Heart left ventricle (tissue), 16 donors: ENCODE data around the gene ST6GALNAC4. TPM values are rescaled to one million over a fixed set of nuclear protein-coding genes. Genes with fewer than 3 reads are reported as not detected.

Experiments
- ATAC-seq, 4 donors: fragments of 200-7000 bp; cut with Tn5 transposase; one replicate each; pipeline ENCODE4 v1.9.1; 2020 to 2022; ENCODE audit warnings: moderate library complexity in 4 of 4, mild to moderate bottlenecking in 3 of 4, moderate number of reproducible peaks in 1 of 4
- DNase-seq, 5 donors: peaks; one replicate each; pipeline ENCODE4 v3.0.0-alpha.2; 2020
- H3K27ac ChIP-seq, 12 donors: fragments of 200-600 bp; sonication (generic) in 4 of 12; one replicate each; pipeline versions ENCODE4 v1.5.0 to v1.8.0; 2016 to 2022; ENCODE audit warnings: mild to moderate bottlenecking in 2 of 12
- H3K27me3 ChIP-seq, 9 donors: fragments of 200-600 bp; sonication (generic) in 2 of 9; one replicate each; pipeline versions ENCODE4 v1.5.1 to v1.8.0; 2016 to 2022; ENCODE audit warnings: mild to moderate bottlenecking in 3 of 9
- H3K36me3 ChIP-seq, 9 donors: fragments of 200-600 bp; sonication (generic) in 2 of 9; one replicate each; pipeline versions ENCODE4 v1.5.0 to v1.8.0; 2018 to 2022; ENCODE audit warnings: mild to moderate bottlenecking in 2 of 9
- H3K4me1 ChIP-seq, 12 donors: fragments of 200-600 bp; sonication (generic) in 4 of 12; one replicate each; pipeline versions ENCODE4 v1.5.0 to v1.8.0; 2016 to 2022; ENCODE audit warnings: mild to moderate bottlenecking in 3 of 12
- H3K4me3 ChIP-seq, 12 donors: fragments of 200-600 bp; sonication (generic) in 4 of 12; one replicate each; pipeline versions ENCODE4 v1.5.0 to v1.8.0; 2017 to 2022; ENCODE audit warnings: mild to moderate bottlenecking in 9 of 12, moderate library complexity in 4 of 12
- H3K9me3 ChIP-seq, 12 donors: fragments of 200-600 bp; sonication (generic) in 4 of 12; one replicate each; pipeline versions ENCODE4 v1.5.0 to v1.8.0; 2016 to 2022; ENCODE audit warnings: mild to moderate bottlenecking in 1 of 12
- POLR2A ChIP-seq, 2 donors: fragments of 450-650 bp; IDR thresholded peaks; one replicate each; pipeline ENCODE4 v1.6.1; 2017; ENCODE audit warnings: antibody characterized with exemption in 2 of 2, mild to moderate bottlenecking in 2 of 2, moderate library complexity in 2 of 2
- WGBS, 4 donors: extraction: QIAGEN DNeasy Blood & Tissue Kit in 2 of 4; methylation state at CpG; one replicate each; pipeline versions ENCODE4 v1.1.5 to v1.1.7; 2013 to 2018; 5-methylcytosine and 5-hydroxymethylcytosine counted together
- intact Hi-C, 10 donors: fragments of 100-400 bp; cut with DNase I; formaldehyde crosslinking; loops; one replicate each; pipeline versions ENCODE4 v1.11.1 to v1.14.2; 2022
- long read RNA-seq, 3 donors: library from polyadenylated mRNA; unstranded; transcript quantifications; one replicate each; pipeline ENCODE4 v2.0.0, GENCODE V29; 2020 to 2021
- polyA plus RNA-seq, 2 donors: library from polyadenylated mRNA; stranded (reverse); fragments of 200-250 nt; gene quantifications; one replicate each; pipeline ENCODE4 v1.2.3, GENCODE V29; 2013
- total RNA-seq, 9 donors: library from RNA; depleted of rRNA in 2 of 9; stranded (reverse); fragments of >200 nt in 2 of 9; fragmentation: NEBNext Ultra II Directional in 3 of 9; extraction: Animal tissue kit (Norgen Biotek cat#: 25700) in 3 of 9; gene quantifications; one replicate each; pipeline versions ENCODE4 v1.1.0 to v1.2.4, GENCODE V29; 2016 to 2023
- TF ChIP-seq, protein P1 (sequence below), 12 donors: fragments of 200-600 bp; sonication (generic) in 4 of 12; IDR thresholded peaks; one replicate each; pipeline versions ENCODE4 v1.5.0 to v1.8.0; 2018 to 2022; ENCODE audit warnings: antibody characterized with exemption in 12 of 12, mild to moderate bottlenecking in 5 of 12
- donor health status: ischemic (EF 13 %, LVEDD 7.1; RV severe dilation, severe dysfunction).
- donor health status: healthy with polysubstance abuse.
- donor health status: DM: no; HTN: yes; CAD: no.
- donor health status: DM: no; HTN: no; CAD: no.
- donor health status: ischemic (EF 25% LVEDD 6.9; RV normal size, moderate dysfunction).
- donor health status: ischemic (EF 25% LVEDD 5.7; RV mildly dilated, moderate dysfunction).
- donor health status: healthy.
- donor health status: DM: yes; HTN: yes; CAD: no.
- donor health status: ischemic (EF 35%, LVEDD 5.7; RV mildly dilated, moderate dysfunction).
- donor health status: nonischemic (EF 11% LVEDD 7.7; RV severe dilation, severe dysfunction).
- donor health status: DM: yes; HTN: yes; CAD: no.
- donor health status: PGD.
- donor health status: ischemic (EF 29% LVEDD 5.4; RV normal size, mild dysfunction).
- donor health status: nonischemic (EF 23%, LVEDD 6.1; RV moderate dilation, normal function).

The ST6GALNAC4 gene, protein sequence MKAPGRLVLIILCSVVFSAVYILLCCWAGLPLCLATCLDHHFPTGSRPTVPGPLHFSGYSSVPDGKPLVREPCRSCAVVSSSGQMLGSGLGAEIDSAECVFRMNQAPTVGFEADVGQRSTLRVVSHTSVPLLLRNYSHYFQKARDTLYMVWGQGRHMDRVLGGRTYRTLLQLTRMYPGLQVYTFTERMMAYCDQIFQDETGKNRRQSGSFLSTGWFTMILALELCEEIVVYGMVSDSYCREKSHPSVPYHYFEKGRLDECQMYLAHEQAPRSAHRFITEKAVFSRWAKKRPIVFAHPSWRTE
- total RNA-seq (10 to 100 TPM; 28.3 to 66.1 (median 42.6) TPM), polyA plus RNA-seq (10 to 100 TPM; 17.0 to 72.0 TPM)
- long read RNA-seq, donor 1, transcript ST6GALNAC4-201 (6 exons, 1,691 nt): major isoform, 26 of 34 reads
- long read RNA-seq, donor 1, partial matches to known transcripts: 4 of 34 reads
- long read RNA-seq, donor 1, other reads (novel, unspliced or antisense): 4 of 34 reads
- long read RNA-seq, donor 2, transcript ST6GALNAC4-201 (6 exons, 1,691 nt): major isoform, 103 of 147 reads
- long read RNA-seq, donor 2, transcript ST6GALNAC4-202 (5 exons, 1,013 nt): minor isoform, 16 of 147 reads
- long read RNA-seq, donor 2, partial matches to known transcripts: 14 of 147 reads
- long read RNA-seq, donor 2, other reads (novel, unspliced or antisense): 14 of 147 reads
- long read RNA-seq, donor 3, transcript ST6GALNAC4-201 (6 exons, 1,691 nt): major isoform, 37 of 52 reads
- long read RNA-seq, donor 3, partial matches to known transcripts: 5 of 52 reads
- long read RNA-seq, donor 3, other reads (novel, unspliced or antisense): 8 of 52 reads

DNA sequence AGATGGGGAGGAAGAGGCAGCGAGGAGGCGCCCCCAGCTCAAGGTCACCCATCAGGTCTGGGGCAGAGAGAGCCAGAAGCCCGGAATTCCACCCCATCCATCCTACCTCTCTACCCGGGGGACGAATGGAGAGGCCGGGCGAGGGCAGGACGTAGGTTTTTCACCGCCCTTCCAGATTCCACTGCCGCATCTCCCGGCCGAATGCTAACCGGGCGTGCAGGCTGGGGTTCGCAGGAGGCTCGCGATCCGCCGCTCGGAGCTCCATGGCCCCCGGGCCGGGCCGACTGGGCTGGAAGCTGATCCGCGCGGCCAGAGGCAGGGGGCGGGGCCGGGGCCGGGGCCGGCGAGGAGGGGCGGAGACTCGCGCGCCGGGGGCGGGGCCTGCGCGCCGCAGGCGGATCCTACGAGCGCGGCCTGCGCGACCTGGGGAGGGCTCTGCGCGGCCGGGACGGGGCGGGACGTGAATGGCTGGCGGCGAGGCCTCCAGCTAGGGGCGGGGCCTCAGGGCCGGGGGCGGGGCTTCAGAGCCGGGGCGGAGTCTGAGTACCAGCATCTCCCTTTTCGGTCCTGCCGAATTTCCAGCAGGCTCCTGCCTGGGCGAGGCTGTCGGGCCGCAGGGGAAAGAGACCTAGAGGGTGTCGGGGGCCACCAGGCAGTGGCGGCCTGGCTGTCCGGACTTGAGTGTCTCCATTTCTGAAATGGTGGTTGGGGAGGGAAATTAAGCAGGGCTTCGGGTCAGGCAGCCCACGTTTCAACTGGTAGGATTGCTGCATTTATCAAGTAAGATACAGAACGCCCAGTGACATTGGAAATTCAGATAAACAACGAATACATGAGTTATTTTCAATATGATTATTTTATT lies at the start of gene ST6GALNAC4:
TSS of gene ST6GALNAC4 (minus strand) at position 322 of the 862 bp plus-strand sequence. CDS start 622 bp downstream, outside the sequence.
- peaks cover 7 to 60% (median 42%) of the 10 kb centered on the region in 12 donors for H3K4me1 ChIP-seq
- no peaks in the 10 kb centered on the region for H3K9me3 ChIP-seq
- ATAC-seq: peak; percentile 87 to 96 (median 92)
- peak; percentile 94 to 98 (median 95) for DNase-seq
- 2 to 7% (median 4%) methylated on average over 21 to 71 of the region's 71 CpGs for WGBS, 4 donors
- H3K27ac ChIP-seq: peak within 1 kb of the TSS; percentile 5 to 81 (median 58)
- no peaks in the 10 kb centered on the region for H3K27me3 ChIP-seq
- H3K4me3 ChIP-seq: peak within 1 kb of the TSS; percentile 38 to 88 (median 76)
- TF ChIP-seq, protein P1, sequence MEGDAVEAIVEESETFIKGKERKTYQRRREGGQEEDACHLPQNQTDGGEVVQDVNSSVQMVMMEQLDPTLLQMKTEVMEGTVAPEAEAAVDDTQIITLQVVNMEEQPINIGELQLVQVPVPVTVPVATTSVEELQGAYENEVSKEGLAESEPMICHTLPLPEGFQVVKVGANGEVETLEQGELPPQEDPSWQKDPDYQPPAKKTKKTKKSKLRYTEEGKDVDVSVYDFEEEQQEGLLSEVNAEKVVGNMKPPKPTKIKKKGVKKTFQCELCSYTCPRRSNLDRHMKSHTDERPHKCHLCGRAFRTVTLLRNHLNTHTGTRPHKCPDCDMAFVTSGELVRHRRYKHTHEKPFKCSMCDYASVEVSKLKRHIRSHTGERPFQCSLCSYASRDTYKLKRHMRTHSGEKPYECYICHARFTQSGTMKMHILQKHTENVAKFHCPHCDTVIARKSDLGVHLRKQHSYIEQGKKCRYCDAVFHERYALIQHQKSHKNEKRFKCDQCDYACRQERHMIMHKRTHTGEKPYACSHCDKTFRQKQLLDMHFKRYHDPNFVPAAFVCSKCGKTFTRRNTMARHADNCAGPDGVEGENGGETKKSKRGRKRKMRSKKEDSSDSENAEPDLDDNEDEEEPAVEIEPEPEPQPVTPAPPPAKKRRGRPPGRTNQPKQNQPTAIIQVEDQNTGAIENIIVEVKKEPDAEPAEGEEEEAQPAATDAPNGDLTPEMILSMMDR (IDR thresholded peaks at IDR 0.05): no peak
- peak in 1 of 2 donors; percentile 45 for TF ChIP-seq POLR2A (IDR thresholded peaks at IDR 0.05)
- intact Hi-C loops: loop anchor here in 8 of 10 donors (1.0 to 5.0 kb wide), 7 partner anchors 45 to 182 kb away; partner anchors contain the start of genes CDK9 (in 4 of the 8), TOR2A (in 4 of the 8) and FPGS (in 1 of the 8)
- peaks cover 0 to 29% (median 16%) of the 10 kb centered on the region in 9 donors for H3K36me3 ChIP-seq

DNA sequence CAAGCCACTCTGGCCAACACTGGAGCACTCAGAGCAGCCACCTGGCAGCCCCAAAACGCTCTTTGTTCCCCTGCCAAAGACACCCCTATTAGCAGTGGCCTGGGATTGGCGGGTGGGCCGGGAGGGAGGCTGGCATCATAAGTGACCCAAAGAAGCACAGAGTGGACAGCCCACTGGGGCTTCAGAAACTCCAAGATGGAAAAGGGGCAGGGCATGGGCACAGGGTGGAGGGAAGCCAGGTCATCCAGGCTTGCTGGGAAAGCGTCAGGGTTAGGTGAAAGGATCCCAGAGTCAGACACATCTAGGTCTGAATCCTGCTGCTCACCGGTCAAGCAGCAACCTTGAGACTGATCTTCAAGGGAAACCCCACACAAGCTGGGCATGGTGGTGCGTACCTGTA lies 49.1 kb upstream of the ST6GALNAC4 start:
- Histone ChIP-seq H3K9me3 (no peaks in the 10 kb centered on the region), H3K27ac (peak overlapping the region; percentile 61 to 95 (median 88)), H3K27me3 (no peaks in the 10 kb centered on the region), H3K4me1 (peaks cover 18 to 91% (median 76%) of the 10 kb centered on the region in 12 donors), H3K36me3 (no peaks in the 10 kb centered on the region), H3K4me3 (peak overlapping the region in 6 of 12 donors; percentile 6 to 22 (median 16))
- intact Hi-C loops: no loop called here
- ATAC-seq (peak in 3 of 4 donors; percentile 0 to 1 (median 1)), DNase-seq (peak in 1 of 5 donors; percentile 10)
- no peak for TF ChIP-seq POLR2A (IDR thresholded peaks at IDR 0.05)
- TF ChIP-seq, protein P1 (IDR thresholded peaks at IDR 0.05): no peak
- WGBS, 4 donors: 47 to 59% (median 52%) methylated on average over 6 of the region's 6 CpGs

DNA sequence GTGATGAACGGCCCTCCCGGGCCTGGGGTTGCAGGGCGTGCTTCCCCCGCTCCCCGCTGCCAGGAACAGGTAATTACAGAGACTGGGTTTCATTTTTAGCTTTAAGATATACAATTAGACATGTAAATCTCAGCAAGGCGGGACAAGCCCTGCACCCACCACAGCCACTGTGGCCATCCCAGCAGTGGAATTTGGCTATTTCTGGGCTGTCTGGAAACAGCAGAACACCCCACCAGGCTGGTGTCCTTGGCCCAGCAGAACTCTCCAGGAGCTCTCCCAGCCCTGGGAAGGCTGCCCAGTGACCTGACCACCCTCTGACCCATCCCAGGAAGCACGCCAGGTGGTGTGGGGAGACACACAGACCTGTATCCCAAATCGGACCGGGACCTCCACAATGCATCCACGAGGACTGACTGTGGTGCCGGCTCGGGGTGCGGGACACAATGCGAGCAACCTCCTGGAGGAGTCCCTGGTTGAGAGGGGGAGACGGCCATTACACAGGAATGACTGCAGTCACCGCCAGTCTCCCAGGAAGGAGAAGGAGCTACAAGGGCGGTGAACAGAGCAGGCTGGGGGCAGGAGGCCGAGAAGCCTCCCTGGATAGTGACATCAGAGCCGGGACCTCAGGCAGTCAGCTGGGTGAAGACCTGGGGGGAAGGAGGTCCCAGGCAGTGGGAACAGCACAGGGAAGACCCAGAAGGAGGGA lies 46.7 kb upstream of the ST6GALNAC4 start:
- Histone ChIP-seq H3K36me3 (no peaks in the 10 kb centered on the region), H3K9me3 (no peaks in the 10 kb centered on the region), H3K4me3 (no peak overlapping the region), H3K4me1 (peaks cover 15 to 92% (median 65%) of the 10 kb centered on the region in 12 donors), H3K27ac (peak overlapping the region in 9 of 12 donors; percentile 1 to 95 (median 31)), H3K27me3 (no peaks in the 10 kb centered on the region)
- no peak for ATAC-seq
- DNase-seq: peak in 2 of 5 donors; percentile 12 to 28
- TF ChIP-seq, protein P1 (IDR thresholded peaks at IDR 0.05): no peak
- TF ChIP-seq POLR2A (IDR thresholded peaks at IDR 0.05): no peak
- WGBS, 4 donors: 79 to 89% (median 80%) methylated on average over 12 to 19 of the region's 19 CpGs
- intact Hi-C loops: no loop called here
